Esophagus muscularis mucosa (tissue), 4 donors: ENCODE measurements around the gene OSBPL2. TPM values are rescaled to one million over a fixed set of nuclear protein-coding genes. Genes with fewer than 3 reads are reported as not detected.

Experiments used
- DNase-seq: peaks from one replicate; pipeline ENCODE4 v3.0.0-alpha.2; 2017; ENCODE audit errors: extremely low spot score
- H3K27ac ChIP-seq, 4 donors: fragments of 200-600 bp; sonication (generic); replicated peaks in 1 of 4; 1 replicate in 3 of 4; 2 replicates in 1 of 4; pipeline ENCODE4 v1.5.1; 2016 to 2019; ENCODE audit warnings: mild to moderate bottlenecking in 1 of 4
- H3K27me3 ChIP-seq, 4 donors: fragments of 200-600 bp; sonication (generic); one replicate each; pipeline versions ENCODE4 v1.5.1 to v1.6.0; 2016 to 2019
- H3K36me3 ChIP-seq, 4 donors: fragments of 200-600 bp; sonication (generic); one replicate each; pipeline ENCODE4 v1.5.1; 2016 to 2019
- H3K4me1 ChIP-seq, 4 donors: fragments of 200-600 bp; sonication (generic); one replicate each; pipeline ENCODE4 v1.5.1; 2016 to 2019
- H3K4me3 ChIP-seq, 4 donors: fragments of 200-600 bp; sonication (generic); 1 replicate in 2 of 4; 2 replicates in 2 of 4; pipeline ENCODE4 v1.5.1; 2016 to 2019; ENCODE audit warnings: mild to moderate bottlenecking in 4 of 4, moderate library complexity in 1 of 4
- H3K9me3 ChIP-seq, 4 donors: fragments of 200-600 bp; sonication (generic); 1 replicate in 3 of 4; 2 replicates in 1 of 4; pipeline ENCODE4 v1.5.1; 2016 to 2019
- EP300 ChIP-seq: sonication (generic); formaldehyde crosslinking; IDR thresholded peaks from one replicate; pipeline ENCODE4 v1.6.1; 2017; ENCODE audit warnings: antibody characterized with exemption
- POLR2A ChIP-seq: fragments of 450-650 bp; IDR thresholded peaks from one replicate; pipeline ENCODE4 v1.6.1; 2017; ENCODE audit warnings: antibody characterized with exemption, moderate library complexity, mild to moderate bottlenecking, low read depth
- POLR2AphosphoS5 ChIP-seq, 2 donors: sonication (generic); formaldehyde crosslinking; IDR thresholded peaks; one replicate each; pipeline ENCODE4 v1.6.1; 2017; ENCODE audit warnings: antibody characterized with exemption in 2 of 2
- WGBS: methylation state at CpG from one replicate; pipeline ENCODE4 v1.1.5; 2018; 5-methylcytosine and 5-hydroxymethylcytosine counted together
- intact Hi-C: fragments of 100-400 bp; cut with DNase I; formaldehyde crosslinking; loops from one replicate; pipeline ENCODE4 v1.15.1; 2023
- total RNA-seq, 4 donors: library from RNA; depleted of rRNA; stranded (reverse); fragments of >200 nt; gene quantifications; one replicate each; pipeline versions ENCODE4 v1.1.0 to v1.2.1, GENCODE V29; 2016
- TF ChIP-seq, protein P1 (sequence below), 3 experiments: fragments of 200-600 bp in 2 of 3; fragments of 450-650 bp in 1 of 3; sonication (generic) in 2 of 3; IDR thresholded peaks; one replicate each; pipeline ENCODE4 v1.5.1; 2017 to 2019; ENCODE audit warnings: antibody characterized with exemption in 3 of 3, mild to moderate bottlenecking in 2 of 3, moderate library complexity in 1 of 3

OSBPL2 gene
- total RNA-seq, 4 donors from 2014 or later = 34.5 to 52.7 (median 44.2) TPM

DNA sequence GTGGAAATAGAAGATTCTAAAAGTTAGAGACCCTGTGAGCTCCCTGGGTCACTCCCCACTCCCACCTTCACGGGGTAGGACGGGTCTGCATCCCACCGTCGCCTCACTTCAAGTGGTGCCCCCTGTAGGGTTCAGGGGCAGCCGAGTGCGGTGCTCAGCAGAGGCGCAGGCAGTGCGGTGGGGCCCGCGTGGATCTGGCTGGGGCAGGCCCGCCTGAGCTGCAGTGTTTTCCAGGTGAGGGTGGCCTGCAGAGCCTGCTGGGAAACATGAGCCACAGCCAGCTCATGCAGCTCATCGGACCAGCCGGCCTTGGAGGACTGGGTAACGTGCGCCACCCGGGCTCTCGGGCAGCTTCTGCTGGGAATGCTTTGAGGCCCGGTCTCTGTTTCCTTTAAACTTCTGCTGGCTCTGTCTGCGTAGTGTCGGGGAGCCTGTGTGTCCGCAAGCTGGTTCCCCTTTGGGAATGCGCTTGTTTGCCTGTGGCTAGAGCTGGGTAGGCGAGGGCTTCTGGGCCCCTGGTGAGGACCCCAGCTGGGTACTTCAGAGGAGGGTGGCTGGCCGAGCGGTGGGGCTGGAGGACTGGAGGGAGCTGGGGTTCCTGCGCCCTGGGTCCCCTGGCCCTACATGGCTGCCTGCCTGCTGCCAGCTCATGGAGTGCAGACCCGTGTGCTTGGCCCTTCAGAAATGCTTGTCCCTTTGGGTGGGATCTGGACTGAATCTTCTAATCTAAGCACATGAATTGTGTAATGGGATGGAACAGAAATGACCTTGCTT lies 68.3 kb downstream of the OSBPL2 start:
- DNase-seq = no peak
- Histone ChIP-seq H3K9me3 (no peaks in the 10 kb centered on the region), H3K4me1 (peaks cover 27 to 51% (median 40%) of the 10 kb centered on the region in 4 donors), H3K36me3 (peaks cover 50 to 81% (median 76%) of the 10 kb centered on the region in 4 donors), H3K27me3 (no peaks in the 10 kb centered on the region), H3K27ac (peak overlapping the region in 1 of 4 donors; percentile 15), H3K4me3 (no peak overlapping the region)
- no peak for TF ChIP-seq POLR2AphosphoS5 (IDR thresholded peaks at IDR 0.05)
- TF ChIP-seq EP300 = no peak
- TF ChIP-seq, protein P1, sequence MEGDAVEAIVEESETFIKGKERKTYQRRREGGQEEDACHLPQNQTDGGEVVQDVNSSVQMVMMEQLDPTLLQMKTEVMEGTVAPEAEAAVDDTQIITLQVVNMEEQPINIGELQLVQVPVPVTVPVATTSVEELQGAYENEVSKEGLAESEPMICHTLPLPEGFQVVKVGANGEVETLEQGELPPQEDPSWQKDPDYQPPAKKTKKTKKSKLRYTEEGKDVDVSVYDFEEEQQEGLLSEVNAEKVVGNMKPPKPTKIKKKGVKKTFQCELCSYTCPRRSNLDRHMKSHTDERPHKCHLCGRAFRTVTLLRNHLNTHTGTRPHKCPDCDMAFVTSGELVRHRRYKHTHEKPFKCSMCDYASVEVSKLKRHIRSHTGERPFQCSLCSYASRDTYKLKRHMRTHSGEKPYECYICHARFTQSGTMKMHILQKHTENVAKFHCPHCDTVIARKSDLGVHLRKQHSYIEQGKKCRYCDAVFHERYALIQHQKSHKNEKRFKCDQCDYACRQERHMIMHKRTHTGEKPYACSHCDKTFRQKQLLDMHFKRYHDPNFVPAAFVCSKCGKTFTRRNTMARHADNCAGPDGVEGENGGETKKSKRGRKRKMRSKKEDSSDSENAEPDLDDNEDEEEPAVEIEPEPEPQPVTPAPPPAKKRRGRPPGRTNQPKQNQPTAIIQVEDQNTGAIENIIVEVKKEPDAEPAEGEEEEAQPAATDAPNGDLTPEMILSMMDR (IDR thresholded peaks at IDR 0.05) = no peak
- no peak for TF ChIP-seq POLR2A
- no CpG with 5 or more reads among the region's 27 CpGs for WGBS
- intact Hi-C loops = no loop called here

DNA sequence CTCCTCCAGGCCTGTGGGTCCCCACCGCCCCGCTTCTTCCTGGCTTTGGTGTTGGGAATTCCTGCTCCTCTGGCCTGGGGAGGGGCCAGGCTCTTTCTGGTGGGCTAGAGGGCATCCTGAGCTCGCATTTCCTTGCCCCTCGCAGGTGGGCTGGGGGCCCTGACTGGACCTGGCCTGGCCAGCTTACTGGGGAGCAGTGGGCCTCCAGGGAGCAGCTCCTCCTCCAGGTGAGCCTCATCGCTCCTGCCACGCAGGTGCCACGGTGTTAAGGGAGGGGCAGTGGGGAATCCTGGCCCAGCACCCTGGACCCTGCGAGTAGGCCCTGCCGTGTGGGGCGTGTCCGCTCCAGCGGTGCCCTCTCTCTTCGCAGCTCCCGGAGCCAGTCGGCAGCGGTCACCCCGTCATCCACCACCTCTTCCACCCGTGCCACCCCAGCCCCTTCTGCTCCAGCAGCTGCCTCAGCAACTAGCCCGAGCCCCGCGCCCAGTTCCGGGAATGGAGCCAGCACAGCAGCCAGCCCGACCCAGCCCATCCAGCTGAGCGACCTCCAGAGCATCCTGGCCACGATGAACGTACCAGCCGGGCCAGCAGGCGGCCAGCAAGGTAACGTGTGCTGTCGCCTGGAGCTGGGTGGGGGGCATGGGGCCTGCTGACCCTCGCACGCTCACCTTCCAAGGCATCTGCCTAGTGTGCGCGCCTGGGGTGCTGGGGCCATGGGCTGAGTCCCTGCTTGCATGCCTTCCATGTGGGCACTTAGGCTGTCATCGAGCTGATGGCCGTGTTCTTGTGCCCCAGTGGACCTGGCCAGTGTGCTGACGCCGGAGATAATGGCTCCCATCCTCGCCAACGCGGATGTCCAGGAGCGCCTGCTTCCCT lies 69.1 kb downstream of the OSBPL2 start:
- no peak overlapping the region for H3K4me3 ChIP-seq
- DNase-seq = no peak
- 68% methylated on average over 26 of the region's 42 CpGs for WGBS
- no peaks in the 10 kb centered on the region for H3K9me3 ChIP-seq
- intact Hi-C loops = no loop called here
- H3K27ac ChIP-seq = peak overlapping the region in 1 of 4 donors; percentile 15
- TF ChIP-seq, protein P1 (IDR thresholded peaks at IDR 0.05) = no peak
- TF ChIP-seq EP300 (no peak), POLR2A (no peak), POLR2AphosphoS5 (IDR thresholded peaks at IDR 0.05) (no peak)
- H3K4me1 ChIP-seq = peaks cover 27 to 44% (median 37%) of the 10 kb centered on the region in 4 donors
- H3K27me3 ChIP-seq = no peaks in the 10 kb centered on the region
- H3K36me3 ChIP-seq = peaks cover 59 to 89% (median 84%) of the 10 kb centered on the region in 4 donors

DNA sequence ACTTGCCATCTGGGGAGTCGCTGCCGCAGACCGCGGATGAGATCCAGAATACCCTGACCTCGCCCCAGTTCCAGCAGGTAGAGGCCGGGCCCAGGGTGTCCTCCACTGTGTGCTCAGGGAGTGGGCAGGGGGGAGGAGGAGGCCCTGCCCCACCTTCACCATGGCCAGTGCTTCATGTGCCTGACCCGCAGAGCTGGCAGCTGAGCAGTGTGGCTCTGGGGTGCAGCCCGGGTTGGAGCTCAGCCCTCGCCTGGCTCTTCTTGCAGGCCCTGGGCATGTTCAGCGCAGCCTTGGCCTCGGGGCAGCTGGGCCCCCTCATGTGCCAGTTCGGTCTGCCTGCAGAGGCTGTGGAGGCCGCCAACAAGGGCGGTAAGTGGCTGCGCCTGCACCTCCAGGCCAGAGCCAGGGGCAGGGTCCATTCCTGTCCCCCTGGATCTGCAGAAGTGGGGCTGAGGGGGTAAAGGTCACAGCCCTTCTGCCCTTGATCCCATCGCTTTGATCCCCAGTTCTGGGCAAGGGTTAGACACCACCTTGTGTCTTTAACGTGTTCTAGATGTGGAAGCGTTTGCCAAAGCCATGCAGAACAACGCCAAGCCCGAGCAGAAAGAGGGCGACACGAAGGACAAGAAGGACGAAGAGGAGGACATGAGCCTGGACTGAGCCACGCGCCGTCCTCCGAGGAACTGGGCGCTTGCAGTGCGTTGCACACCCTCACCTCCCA lies 69.9 kb downstream of the OSBPL2 start:
- no peak for DNase-seq
- intact Hi-C loops = no loop called here
- H3K4me3 ChIP-seq = no peak overlapping the region
- H3K36me3 ChIP-seq = peaks cover 67 to 97% (median 92%) of the 10 kb centered on the region in 4 donors
- H3K27ac ChIP-seq = no peak overlapping the region
- no peak for TF ChIP-seq POLR2A
- TF ChIP-seq, protein P1 (IDR thresholded peaks at IDR 0.05) = no peak
- TF ChIP-seq POLR2AphosphoS5 (IDR thresholded peaks at IDR 0.05) = no peak
- no peak for TF ChIP-seq EP300
- H3K27me3 ChIP-seq = no peaks in the 10 kb centered on the region
- H3K4me1 ChIP-seq = peaks cover 27 to 42% (median 37%) of the 10 kb centered on the region in 4 donors
- WGBS = 85% methylated on average over 18 of the region's 29 CpGs
- no peaks in the 10 kb centered on the region for H3K9me3 ChIP-seq

DNA sequence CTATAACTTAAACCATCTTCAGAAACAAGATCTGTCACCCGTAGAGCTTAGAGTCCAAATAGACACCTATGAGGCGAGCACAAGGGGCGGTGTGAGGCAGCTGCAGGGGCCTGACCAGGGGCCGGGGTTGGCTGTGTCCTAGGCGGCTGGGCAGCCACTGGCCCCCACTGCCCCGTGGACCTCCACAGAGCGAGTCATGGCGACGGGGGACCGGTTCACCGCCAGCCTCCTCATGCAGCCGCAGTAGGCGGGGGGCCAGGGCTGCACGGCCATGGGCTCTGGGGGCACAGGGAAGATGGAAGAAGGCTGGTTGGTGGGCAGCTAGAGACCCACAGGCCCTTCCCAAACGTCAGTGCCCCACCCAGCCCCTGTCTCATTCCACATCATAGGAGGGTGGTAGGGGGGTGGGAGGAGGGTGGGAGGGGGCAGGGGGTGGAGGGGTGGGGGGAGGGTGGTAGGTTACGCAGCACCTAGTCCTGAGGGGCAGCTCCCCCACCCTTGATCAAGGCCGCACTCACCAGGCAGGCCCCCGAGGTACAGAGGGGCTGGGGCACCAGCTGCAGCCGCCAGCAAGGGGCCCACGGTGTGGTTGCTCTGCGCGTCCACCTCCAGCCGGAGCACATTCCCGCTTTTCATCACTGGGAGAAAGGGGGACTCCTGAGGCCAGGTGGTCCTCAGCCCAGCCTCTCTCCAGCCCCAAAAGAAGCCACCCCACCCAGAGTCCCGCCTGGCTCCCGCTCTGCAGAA lies 71.0 kb downstream of the OSBPL2 start:
- intact Hi-C loops = no loop called here
- Histone ChIP-seq H3K27ac (peak overlapping the region in 1 of 4 donors; percentile 39), H3K4me3 (no peak overlapping the region), H3K36me3 (peaks cover 72 to 100% (median 99%) of the 10 kb centered on the region in 4 donors), H3K4me1 (peaks cover 17 to 31% (median 26%) of the 10 kb centered on the region in 4 donors), H3K27me3 (no peaks in the 10 kb centered on the region), H3K9me3 (no peaks in the 10 kb centered on the region)
- DNase-seq = no peak
- 86% methylated on average over 16 of the region's 26 CpGs for WGBS
- TF ChIP-seq POLR2A (no peak), POLR2AphosphoS5 (IDR thresholded peaks at IDR 0.05) (no peak), EP300 (no peak)
- TF ChIP-seq, protein P1 (IDR thresholded peaks at IDR 0.05) = no peak
